Activated B cell treated with CpG ODN at 0.5 μM for 24 hours (primary cell): ENCODE results near the gene POU5F1. TPM values are rescaled to one million over a fixed set of nuclear protein-coding genes. Genes with fewer than 3 reads are reported as not detected.

Source experiments
- ATAC-seq: fragments of 200-7000 bp; cut with Tn5 transposase; one replicate; pipeline ENCODE4 v1.10.0; 2021; ENCODE audit warnings: low read depth, mild to moderate bottlenecking, moderate library complexity
- CTCF ChIA-PET: fragments of 350-600 bp; sonication (Branson Sonifier 250); formaldehyde crosslinking; loops from one replicate; lab custom pipeline; 2021; ENCODE audit warnings: antibody characterized with exemption; lab: Charles Lee
- POLR2A ChIA-PET: fragments of 350-600 bp; sonication (Branson Sonifier 250); formaldehyde crosslinking; loops from one replicate; lab custom pipeline; 2021; ENCODE audit warnings: antibody characterized with exemption; lab: Charles Lee
- DNase-seq: peaks from one replicate; pipeline ENCODE4 v3.0.0; 2022
- H3K27ac Mint-ChIP-seq: one replicate; pipeline ENCODE4 v1.8.0; 2020; ENCODE audit warnings: mixed read lengths
- H3K27me3 Mint-ChIP-seq: one replicate; pipeline ENCODE4 v1.8.0; 2021; ENCODE audit warnings: mixed read lengths
- H3K36me3 Mint-ChIP-seq: one replicate; pipeline ENCODE4 v1.8.0; 2021; ENCODE audit warnings: low read depth, mixed read lengths
- H3K4me1 Mint-ChIP-seq: one replicate; pipeline ENCODE4 v1.8.0; 2021; ENCODE audit warnings: mixed read lengths
- H3K4me3 Mint-ChIP-seq: one replicate; pipeline ENCODE4 v1.8.0; 2020; ENCODE audit warnings: mild to moderate bottlenecking, mixed read lengths
- H3K9me3 Mint-ChIP-seq: one replicate; pipeline ENCODE4 v1.8.0; 2020; ENCODE audit warnings: mixed read lengths
- CTCF ChIP-seq: fragments of 200-600 bp; IDR thresholded peaks from one replicate; pipeline ENCODE4 v1.8.0; 2022; ENCODE audit warnings: antibody characterized with exemption, mild to moderate bottlenecking
- intact Hi-C: fragments of 100-400 bp; cut with micrococcal nuclease; formaldehyde crosslinking; loops from one replicate; pipeline ENCODE4 v1.15.1; 2024
- total RNA-seq: library from RNA; stranded (reverse); gene quantifications from 2 replicates; pipeline ENCODE4 v1.2.3, GENCODE V29; 2022

Gene POU5F1
- total RNA-seq, 1 donor from 2014 or later, result 4.7 TPM

GRCh38 chr6:31210123-31210522 is 39.6 kb upstream of the POU5F1 start:
- Mint-ChIP-seq H3K27me3 (no peaks in the 10 kb centered on the region), H3K36me3 (no peaks in the 10 kb centered on the region), H3K9me3 (peaks cover 8% of the 10 kb centered on the region), H3K27ac (no peak overlapping the region), H3K4me1 (peaks cover 11% of the 10 kb centered on the region), H3K4me3 (no peak overlapping the region)
- no peak for ATAC-seq
- POLR2A ChIA-PET, result interaction anchor here (0.5 kb wide), 1 partner anchor 191 kb away, joined by 4 read pairs; no protein-coding TSS in a partner anchor
- intact Hi-C loops, result no loop called here
- no peak for DNase-seq
- CTCF ChIA-PET, result interaction anchor here (0.6 to 2.0 kb wide), 2 partner anchors 18 to 156 kb away, joined by 3 to 4 read pairs; no protein-coding TSS in a partner anchor
- TF ChIP-seq CTCF, result no peak

- DNase-seq (no peak), ATAC-seq (no peak)
- TF ChIP-seq CTCF, result no peak
- no peaks in the 10 kb centered on the region for H3K27me3 Mint-ChIP-seq
- intact Hi-C loops, result no loop called here
- H3K4me3 Mint-ChIP-seq, result no peak overlapping the region
- peaks cover 2% of the 10 kb centered on the region for H3K9me3 Mint-ChIP-seq
- ChIA-PET CTCF (interaction anchor here (1.2 kb wide), 1 partner anchor 76 kb away, joined by 3 read pairs; no protein-coding TSS in a partner anchor), POLR2A (interaction anchor here (0.6 to 1.2 kb wide), 2 partner anchors 12 to 82 kb away, joined by 4 read pairs; no protein-coding TSS in a partner anchor)
- H3K36me3 Mint-ChIP-seq, result no peaks in the 10 kb centered on the region
- no peak overlapping the region for H3K27ac Mint-ChIP-seq
- H3K4me1 Mint-ChIP-seq, result peaks cover 17% of the 10 kb centered on the region
Measured at GRCh38 chr6:31209137-31209536, 38.7 kb upstream of the POU5F1 start.

- H3K27ac Mint-ChIP-seq, result no peak overlapping the region
- no peak overlapping the region for H3K4me3 Mint-ChIP-seq
Measured at GRCh38 chr6:31208506-31208905, 38.0 kb upstream of the POU5F1 start.

GRCh38 chr6:31205638-31206037 is 35.2 kb upstream of the POU5F1 start:
- Mint-ChIP-seq H3K4me1 (peaks cover 48% of the 10 kb centered on the region), H3K9me3 (no peaks in the 10 kb centered on the region), H3K27me3 (no peaks in the 10 kb centered on the region), H3K27ac (no peak overlapping the region), H3K36me3 (peaks cover 3% of the 10 kb centered on the region), H3K4me3 (no peak overlapping the region)
- ATAC-seq (no peak), DNase-seq (no peak)
- TF ChIP-seq CTCF, result no peak
- CTCF ChIA-PET, result no interaction called here
- intact Hi-C loops, result no loop called here
- POLR2A ChIA-PET, result no interaction called here

More at GRCh38 chr6:31208506-31208905, 38.0 kb upstream of the POU5F1 start:
- ChIA-PET POLR2A (interaction anchor here (1.2 kb wide), 1 partner anchor 11 kb away, joined by 4 read pairs; no protein-coding TSS in a partner anchor), CTCF (interaction anchor here (1.2 kb wide), 1 partner anchor 75 kb away, joined by 3 read pairs; no protein-coding TSS in a partner anchor)
- Mint-ChIP-seq H3K36me3 (peaks cover 3% of the 10 kb centered on the region), H3K4me1 (peaks cover 24% of the 10 kb centered on the region), H3K9me3 (no peaks in the 10 kb centered on the region), H3K27me3 (no peaks in the 10 kb centered on the region)
- DNase-seq (no peak), ATAC-seq (no peak)
- TF ChIP-seq CTCF, result no peak
- intact Hi-C loops, result no loop called here

GRCh38 chr6:31204751-31205145 is 34.3 kb upstream of the POU5F1 start:
- ChIA-PET POLR2A (interaction anchor here (0.9 kb wide), 1 partner anchor 68 kb away, joined by 3 read pairs; no protein-coding TSS in a partner anchor), CTCF (interaction anchor here (2.9 kb wide), 1 partner anchor 162 kb away, joined by 9 read pairs; no protein-coding TSS in a partner anchor)
- Mint-ChIP-seq H3K27ac (peak overlapping the region; percentile 94), H3K9me3 (no peaks in the 10 kb centered on the region), H3K36me3 (peaks cover 3% of the 10 kb centered on the region), H3K4me1 (peaks cover 48% of the 10 kb centered on the region), H3K4me3 (peak overlapping the region; percentile 89), H3K27me3 (no peaks in the 10 kb centered on the region)
- intact Hi-C loops, result loop anchor here (1.0 kb wide), 1 partner anchor 153 kb away; the partner anchor contains the start of gene HLA-B
- no peak for ATAC-seq
- no peak for DNase-seq
- TF ChIP-seq CTCF, result no peak
